Right lobe of liver (tissue), 4 donors: Measurements from ENCODE around the gene IL20RA.

Experiments used
- CTCF ChIP-seq, 4 donors: fragments of 200-600 bp in 3 of 4; fragments of 450-650 bp in 1 of 4; IDR thresholded peaks; one replicate each; pipeline versions ENCODE4 v1.5.1 to v1.8.0; 2016 to 2022; ENCODE audit warnings: antibody characterized with exemption in 4 of 4, mild to moderate bottlenecking in 2 of 4
- POLR2A ChIP-seq: fragments of 450-650 bp; IDR thresholded peaks from one replicate; pipeline ENCODE4 v1.6.1; 2017; ENCODE audit warnings: antibody characterized with exemption, mild to moderate bottlenecking
- donor health status: DM: no; HTN: no; CAD: no.
- donor health status: DM: no; HTN: no; CAD: no.
- donor health status: DM: no; HTN: yes; CAD: no.

- TF ChIP-seq POLR2A (no peak), CTCF (IDR thresholded peaks at IDR 0.05) (no peak)
Measured at GRCh38 chr6:137044366-137045221, at the start of gene IL20RA.
